B cell (primary cell): ENCODE measurements around the gene PPOX. TPM values are rescaled to one million over a fixed set of nuclear protein-coding genes. Genes with fewer than 3 reads are reported as not detected.
A peak's percentile ranks its signal among the peaks of the same experiment; 100 is the strongest.

Source experiments
- ATAC-seq: fragments of 200-7000 bp; cut with Tn5 transposase; one replicate; pipeline ENCODE4 v1.10.0; 2021; ENCODE audit warnings: low read depth, mild to moderate bottlenecking, moderate number of reproducible peaks, moderate library complexity
- CTCF ChIA-PET: fragments of 350-600 bp; sonication (Branson Sonifier 250); formaldehyde crosslinking; loops from one replicate; lab custom pipeline; 2021; ENCODE audit warnings: antibody characterized with exemption, inconsistent platforms; lab: Charles Lee
- POLR2A ChIA-PET: fragments of 350-600 bp; sonication (Branson Sonifier 250); formaldehyde crosslinking; loops from one replicate; lab custom pipeline; 2021; ENCODE audit warnings: antibody characterized with exemption; lab: Charles Lee
- DNase-seq: peaks from one replicate; pipeline ENCODE4 v3.0.0; 2013
- H2AFZ ChIP-seq: 2 replicates; pipeline ENCODE4 v1.6.1; 2012; ENCODE audit warnings: mild to moderate bottlenecking, low read depth, low read length; ENCODE audit not compliant: insufficient read depth, poor library complexity, severe bottlenecking
- H3K27ac ChIP-seq, 2 donors: 1 replicate in 1 of 2; 2 replicates in 1 of 2; pipeline ENCODE4 v1.5.1; 2012 to 2013; ENCODE audit warnings: low read length in 2 of 2, mild to moderate bottlenecking in 2 of 2, moderate library complexity in 1 of 2
- H3K27me3 ChIP-seq, 4 experiments: fragments of 200-600 bp in 1 of 4; sonication (generic) in 1 of 4; replicated peaks in 1 of 4; 1 replicate in 2 of 4; 2 replicates in 2 of 4; pipeline versions ENCODE4 v1.6.1 to v1.7.0; 2013 to 2016; ENCODE audit warnings: low read length in 3 of 4, mild to moderate bottlenecking in 2 of 4, mixed read lengths in 1 of 4, moderate library complexity in 1 of 4; ENCODE audit not compliant: insufficient read depth in 4 of 4, control insufficient read depth in 3 of 4; ENCODE audit errors: control extremely low read depth in 1 of 4
- H3K36me3 ChIP-seq, 2 experiments: replicated peaks in 1 of 2; 1 replicate in 1 of 2; 2 replicates in 1 of 2; pipeline versions ENCODE4 v1.6.1 to v1.7.1; 2013; ENCODE audit warnings: low read length in 1 of 2; ENCODE audit not compliant: insufficient read depth in 2 of 2, control insufficient read depth in 1 of 2; ENCODE audit errors: control extremely low read depth in 1 of 2, extremely low read depth in 1 of 2
- H3K4me1 ChIP-seq, 2 donors: fragments of 200-600 bp in 1 of 2; sonication (generic) in 1 of 2; 1 replicate in 1 of 2; 2 replicates in 1 of 2; pipeline versions ENCODE4 v1.5.1 to v1.6.1; 2013 to 2017; ENCODE audit warnings: low read length in 2 of 2; ENCODE audit not compliant: control insufficient read depth in 2 of 2, insufficient read depth in 2 of 2
- H3K4me2 ChIP-seq: replicated peaks from 2 replicates; pipeline ENCODE3; 2012; ENCODE audit warnings: mild to moderate bottlenecking, low read depth, low read length; ENCODE audit not compliant: poor library complexity, severe bottlenecking
- H3K4me3 ChIP-seq, 5 experiments: fragments of 200-600 bp in 1 of 5; sonication (generic) in 1 of 5; 1 replicate in 3 of 5; 2 replicates in 2 of 5; pipeline versions ENCODE4 v1.5.1 to v1.7.0; 2011 to 2016; ENCODE audit warnings: low read length in 4 of 5, mild to moderate bottlenecking in 4 of 5, low read depth in 2 of 5, control low read depth in 1 of 5, moderate library complexity in 1 of 5; ENCODE audit not compliant: insufficient read depth in 1 of 5; ENCODE audit errors: control extremely low read depth in 1 of 5, extremely low read depth in 1 of 5
- H3K79me2 ChIP-seq: fragments of 200-600 bp; sonication (generic); one replicate; pipeline ENCODE4 v1.6.0; 2016; ENCODE audit warnings: low read length; ENCODE audit not compliant: control insufficient read depth, insufficient read depth
- H3K9ac ChIP-seq: fragments of 200-600 bp; sonication (generic); 2 replicates; pipeline ENCODE4 v1.6.1; 2017; ENCODE audit warnings: mild to moderate bottlenecking, low read length, moderate library complexity
- H3K9me3 ChIP-seq, 3 donors: one replicate each; pipeline versions ENCODE4 v1.6.1 to v1.7.1; 2013; ENCODE audit warnings: low read length in 2 of 3; ENCODE audit not compliant: control insufficient read depth in 2 of 3, insufficient read depth in 1 of 3; ENCODE audit errors: control extremely low read depth in 1 of 3
- H4K20me1 ChIP-seq: 2 replicates; pipeline ENCODE4 v1.6.0; 2012; ENCODE audit warnings: mild to moderate bottlenecking, low read length; ENCODE audit not compliant: insufficient read depth, control insufficient read depth, poor library complexity, severe bottlenecking
- H3K27ac Mint-ChIP-seq: one replicate; pipeline ENCODE4 v1.8.0; 2021; ENCODE audit warnings: mixed read lengths
- H3K27me3 Mint-ChIP-seq: one replicate; pipeline ENCODE4 v1.8.0; 2021; ENCODE audit warnings: mixed read lengths
- H3K4me1 Mint-ChIP-seq: one replicate; pipeline ENCODE4 v1.8.0; 2021; ENCODE audit warnings: mixed read lengths
- H3K4me3 Mint-ChIP-seq: one replicate; pipeline ENCODE4 v1.8.0; 2021; ENCODE audit warnings: mixed read lengths
- H3K9me3 Mint-ChIP-seq: one replicate; pipeline ENCODE4 v1.8.0; 2022; ENCODE audit warnings: mixed read lengths; ENCODE audit not compliant: insufficient read depth
- EZH2 ChIP-seq: IDR thresholded peaks from 2 replicates; pipeline ENCODE4 v1.6.1; 2012; ENCODE audit warnings: borderline replicate concordance, low read depth, mild to moderate bottlenecking, moderate library complexity, low read length; ENCODE audit not compliant: insufficient read depth, poor library complexity, severe bottlenecking
- WGBS: methylation state at CpG from one replicate; pipeline ENCODE4 v1.1.5; 2013; ENCODE audit warnings: missing lambda C conversion rate; ENCODE audit not compliant: insufficient coverage; 5-methylcytosine and 5-hydroxymethylcytosine counted together
- intact Hi-C: fragments of 100-400 bp; cut with micrococcal nuclease; formaldehyde crosslinking; loops from one replicate; pipeline ENCODE4 v1.10.0; 2022
- polyA plus RNA-seq: library from polyadenylated mRNA; depleted of rRNA; stranded (reverse); fragments of >200 nt; gene quantifications from 2 replicates; pipeline ENCODE4 v1.2.3, GENCODE V29; 2012
- total RNA-seq, 2 donors: library from RNA; stranded (reverse); fragments of 120-200 nt in 1 of 2; gene quantifications; 1 replicate in 1 of 2; 2 replicates in 1 of 2; pipeline versions ENCODE4 v1.2.3 to v1.2.4, GENCODE V29; 2013 to 2022
- TF ChIP-seq, protein P1 (sequence below): fragments of 200-600 bp; IDR thresholded peaks from one replicate; pipeline ENCODE4 v1.8.0; 2022; ENCODE audit warnings: antibody characterized with exemption, mild to moderate bottlenecking

PPOX gene
- total and polyA plus RNA-seq, 2 donors (not counting 1 experiment from before 2014, with no cell fraction given) = 65.6 to 82.3 TPM

DNA sequence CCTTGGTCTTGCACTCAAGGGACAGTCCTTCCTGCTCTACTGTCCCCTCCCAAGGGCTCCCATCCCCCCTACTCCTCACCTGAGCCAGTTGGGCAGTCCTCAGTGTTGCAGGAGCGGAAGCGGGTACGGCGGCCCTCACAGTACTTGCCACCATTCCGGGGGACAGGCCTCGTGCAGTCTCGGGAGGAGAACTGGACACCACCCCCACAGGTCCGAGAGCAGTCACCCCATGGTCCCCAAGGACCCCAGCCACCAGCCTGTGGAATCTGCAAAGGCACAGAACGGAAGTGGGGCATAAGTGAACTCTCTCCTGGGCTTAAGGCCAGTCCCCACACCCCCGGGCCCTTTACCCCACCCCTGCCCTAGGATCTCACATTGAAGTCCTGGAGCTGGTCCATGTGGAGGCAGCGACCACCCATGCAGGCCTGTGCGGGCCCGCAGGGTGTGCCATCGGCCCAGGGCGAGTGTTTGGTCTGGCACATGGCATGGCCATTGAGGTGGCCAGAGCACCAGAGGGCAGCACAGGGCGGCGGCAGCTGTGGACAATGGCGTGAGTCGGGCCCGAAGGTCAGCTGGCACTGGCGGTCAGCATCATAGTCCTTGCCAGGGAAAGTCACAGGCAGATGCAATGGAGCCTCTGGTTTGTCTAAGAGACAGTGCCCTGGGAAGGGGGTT, 27.5 kb downstream of the PPOX start:
- Mint-ChIP-seq H3K4me1 (peaks cover 52% of the 10 kb centered on the region), H3K4me3 (no peak overlapping the region)
- no peak for DNase-seq

DNA sequence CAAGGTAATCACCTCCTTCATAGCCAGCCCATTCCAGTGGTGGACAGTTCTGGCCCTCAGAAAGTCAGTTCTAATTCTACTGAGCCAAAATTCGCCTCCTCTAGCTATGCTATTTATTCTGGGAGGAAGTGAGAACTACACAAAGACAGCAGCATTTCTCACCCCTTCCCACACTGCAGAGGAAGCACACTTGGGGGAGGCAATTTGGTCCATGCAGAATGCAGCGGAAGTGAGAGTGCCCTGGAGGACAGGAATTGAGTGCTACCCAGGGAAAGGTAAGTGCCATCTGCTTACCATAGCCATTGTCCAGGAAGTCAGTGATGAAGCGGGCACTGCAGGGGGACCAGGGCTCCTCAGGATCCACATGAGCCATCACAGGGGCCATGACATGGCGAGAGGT, 28.9 kb downstream of the PPOX start:
- peak overlapping the region; percentile 56 for H3K4me2 ChIP-seq
- peak overlapping the region; percentile 92 for H3K27ac Mint-ChIP-seq

More for the DNA sequence above, 27.5 kb downstream of the PPOX start:
- no peak overlapping the region for H3K4me2 ChIP-seq
- H2AFZ ChIP-seq = no peak overlapping the region
- no peak for ATAC-seq
- ChIA-PET CTCF (interaction anchor here (1.5 to 4.8 kb wide), 9 partner anchors 8 to 189 kb away, joined by 3 to 64 read pairs (median 10); partner anchors contain the start of genes PPOX and TOMM40L), POLR2A (no interaction called here)
- H3K36me3 ChIP-seq = no peaks in the 10 kb centered on the region
- H3K27ac Mint-ChIP-seq = peak overlapping the region; percentile 20
- TF ChIP-seq, protein P1, sequence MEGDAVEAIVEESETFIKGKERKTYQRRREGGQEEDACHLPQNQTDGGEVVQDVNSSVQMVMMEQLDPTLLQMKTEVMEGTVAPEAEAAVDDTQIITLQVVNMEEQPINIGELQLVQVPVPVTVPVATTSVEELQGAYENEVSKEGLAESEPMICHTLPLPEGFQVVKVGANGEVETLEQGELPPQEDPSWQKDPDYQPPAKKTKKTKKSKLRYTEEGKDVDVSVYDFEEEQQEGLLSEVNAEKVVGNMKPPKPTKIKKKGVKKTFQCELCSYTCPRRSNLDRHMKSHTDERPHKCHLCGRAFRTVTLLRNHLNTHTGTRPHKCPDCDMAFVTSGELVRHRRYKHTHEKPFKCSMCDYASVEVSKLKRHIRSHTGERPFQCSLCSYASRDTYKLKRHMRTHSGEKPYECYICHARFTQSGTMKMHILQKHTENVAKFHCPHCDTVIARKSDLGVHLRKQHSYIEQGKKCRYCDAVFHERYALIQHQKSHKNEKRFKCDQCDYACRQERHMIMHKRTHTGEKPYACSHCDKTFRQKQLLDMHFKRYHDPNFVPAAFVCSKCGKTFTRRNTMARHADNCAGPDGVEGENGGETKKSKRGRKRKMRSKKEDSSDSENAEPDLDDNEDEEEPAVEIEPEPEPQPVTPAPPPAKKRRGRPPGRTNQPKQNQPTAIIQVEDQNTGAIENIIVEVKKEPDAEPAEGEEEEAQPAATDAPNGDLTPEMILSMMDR = no peak
- TF ChIP-seq EZH2 = no peak
- H3K4me3 ChIP-seq = no peak overlapping the region
- H3K27ac ChIP-seq = no peak overlapping the region
- H3K79me2 ChIP-seq = peaks cover 26% of the 10 kb centered on the region
- no peaks in the 10 kb centered on the region for H3K9me3 Mint-ChIP-seq
- no peaks in the 10 kb centered on the region for H3K9me3 ChIP-seq
- WGBS = 95% methylated on average over 20 of the region's 21 CpGs
- H3K27me3 Mint-ChIP-seq = no peaks in the 10 kb centered on the region
- no peak overlapping the region for H3K9ac ChIP-seq
- no peaks in the 10 kb centered on the region for H4K20me1 ChIP-seq
- no peaks in the 10 kb centered on the region for H3K27me3 ChIP-seq
- H3K4me1 ChIP-seq = peaks cover 47 to 62% of the 10 kb centered on the region in 2 donors
- intact Hi-C loops = loop anchor here (2.0 to 5.0 kb wide), 2 partner anchors 34 to 97 kb away; partner anchors contain the start of gene TOMM40L

More for the DNA sequence above, 28.9 kb downstream of the PPOX start:
- ChIA-PET POLR2A (interaction anchor here (0.8 to 1.1 kb wide), 2 partner anchors 13 to 29 kb away, joined by 3 to 5 read pairs; partner anchors contain the start of gene PPOX), CTCF (interaction anchor here (1.5 to 4.8 kb wide), 7 partner anchors 9 to 187 kb away, joined by 5 to 64 read pairs (median 10); partner anchors contain the start of genes PPOX and TOMM40L)
- Histone ChIP-seq H3K9ac (no peak overlapping the region), H3K4me3 (no peak overlapping the region), H3K27me3 (no peaks in the 10 kb centered on the region), H3K79me2 (peaks cover 22% of the 10 kb centered on the region), H4K20me1 (no peaks in the 10 kb centered on the region), H3K27ac (peak overlapping the region; percentile 22 to 57), H3K36me3 (no peaks in the 10 kb centered on the region), H3K9me3 (no peaks in the 10 kb centered on the region), H3K4me1 (peaks cover 40 to 53% of the 10 kb centered on the region in 2 donors), H2AFZ (peak overlapping the region; percentile 32)
- TF ChIP-seq EZH2 = no peak
- TF ChIP-seq, protein P1 = no peak
- H3K4me3 Mint-ChIP-seq = peak overlapping the region; percentile 66
- DNase-seq = peak; percentile 56
- intact Hi-C loops = no loop called here
- 63% methylated on average over 3 of the region's 4 CpGs for WGBS
- ATAC-seq = peak; percentile 64
- no peaks in the 10 kb centered on the region for H3K9me3 Mint-ChIP-seq
- H3K4me1 Mint-ChIP-seq = peaks cover 45% of the 10 kb centered on the region
- H3K27me3 Mint-ChIP-seq = no peaks in the 10 kb centered on the region
